ENCODE results near the gene BCOR. TPM values are rescaled to one million over a fixed set of nuclear protein-coding genes. Genes with fewer than 3 reads are reported as not detected.

The BCOR gene
- 10 to 100 TPM; 43.9 to 58.0 TPM for total RNA-seq

- peak; percentile 83 for DNase-seq
- no peaks in the 10 kb centered on the region for H3K27me3 Mint-ChIP-seq
- CTCF ChIA-PET: interaction anchor here (0.9 to 1.4 kb wide), 4 partner anchors 29 to 84 kb away, joined by 3 to 7 read pairs (median 4); no protein-coding TSS in a partner anchor
- peaks cover 6% of the 10 kb centered on the region for H3K36me3 Mint-ChIP-seq
- H3K4me3 Mint-ChIP-seq: peak within 1 kb of the TSS; percentile 82
- no peaks in the 10 kb centered on the region for H3K9me3 Mint-ChIP-seq (ENCODE audit: low read depth)
- peak within 1 kb of the TSS; percentile 86 for H3K27ac Mint-ChIP-seq
- peaks cover 27% of the 10 kb centered on the region for H3K4me1 Mint-ChIP-seq
- peak; percentile 46 for ATAC-seq
These were observed at the start of gene BCOR for GRCh38 chrX:40097504-40098263. Gene BCOR, minus strand, starts transcription at chrX:40097958. Its CDS starts 20,029 bp downstream, at chrX:40077929.

GRCh38 chrX:40147126-40147952, 49.6 kb upstream of the BCOR start:
- no peaks in the 10 kb centered on the region for H3K9me3 Mint-ChIP-seq (ENCODE audit: low read depth)

GRCh38 chrX:40146262-40147125, 48.7 kb upstream of the BCOR start:
- no peaks in the 10 kb centered on the region for H3K36me3 Mint-ChIP-seq
- H3K27me3 Mint-ChIP-seq: peaks cover 4% of the 10 kb centered on the region
- no peak overlapping the region for H3K4me3 Mint-ChIP-seq
- CTCF ChIA-PET: no interaction called here
- DNase-seq (no peak), ATAC-seq (peak; percentile 73)
- H3K9me3 Mint-ChIP-seq (ENCODE audit: low read depth): no peaks in the 10 kb centered on the region
- H3K4me1 Mint-ChIP-seq: peaks cover 1% of the 10 kb centered on the region
- no peak overlapping the region for H3K27ac Mint-ChIP-seq

More at GRCh38 chrX:40147126-40147952, 49.6 kb upstream of the BCOR start:
- DNase-seq (no peak), ATAC-seq (no peak)
- CTCF ChIA-PET: no interaction called here
- no peaks in the 10 kb centered on the region for H3K36me3 Mint-ChIP-seq
- H3K4me1 Mint-ChIP-seq: peaks cover 1% of the 10 kb centered on the region
- peaks cover 4% of the 10 kb centered on the region for H3K27me3 Mint-ChIP-seq
- no peak overlapping the region for H3K27ac Mint-ChIP-seq
- H3K4me3 Mint-ChIP-seq: no peak overlapping the region

GRCh38 chrX:40145923-40146261, 48.1 kb upstream of the BCOR start:
- CTCF ChIA-PET: no interaction called here
- H3K4me3 Mint-ChIP-seq: no peak overlapping the region
- DNase-seq: no peak
- H3K27ac Mint-ChIP-seq: no peak overlapping the region
- H3K4me1 Mint-ChIP-seq: peaks cover 1% of the 10 kb centered on the region
- no peaks in the 10 kb centered on the region for H3K9me3 Mint-ChIP-seq (ENCODE audit: low read depth)
- no peaks in the 10 kb centered on the region for H3K36me3 Mint-ChIP-seq
- peaks cover 4% of the 10 kb centered on the region for H3K27me3 Mint-ChIP-seq
- peak; percentile 27 for ATAC-seq

DNA sequence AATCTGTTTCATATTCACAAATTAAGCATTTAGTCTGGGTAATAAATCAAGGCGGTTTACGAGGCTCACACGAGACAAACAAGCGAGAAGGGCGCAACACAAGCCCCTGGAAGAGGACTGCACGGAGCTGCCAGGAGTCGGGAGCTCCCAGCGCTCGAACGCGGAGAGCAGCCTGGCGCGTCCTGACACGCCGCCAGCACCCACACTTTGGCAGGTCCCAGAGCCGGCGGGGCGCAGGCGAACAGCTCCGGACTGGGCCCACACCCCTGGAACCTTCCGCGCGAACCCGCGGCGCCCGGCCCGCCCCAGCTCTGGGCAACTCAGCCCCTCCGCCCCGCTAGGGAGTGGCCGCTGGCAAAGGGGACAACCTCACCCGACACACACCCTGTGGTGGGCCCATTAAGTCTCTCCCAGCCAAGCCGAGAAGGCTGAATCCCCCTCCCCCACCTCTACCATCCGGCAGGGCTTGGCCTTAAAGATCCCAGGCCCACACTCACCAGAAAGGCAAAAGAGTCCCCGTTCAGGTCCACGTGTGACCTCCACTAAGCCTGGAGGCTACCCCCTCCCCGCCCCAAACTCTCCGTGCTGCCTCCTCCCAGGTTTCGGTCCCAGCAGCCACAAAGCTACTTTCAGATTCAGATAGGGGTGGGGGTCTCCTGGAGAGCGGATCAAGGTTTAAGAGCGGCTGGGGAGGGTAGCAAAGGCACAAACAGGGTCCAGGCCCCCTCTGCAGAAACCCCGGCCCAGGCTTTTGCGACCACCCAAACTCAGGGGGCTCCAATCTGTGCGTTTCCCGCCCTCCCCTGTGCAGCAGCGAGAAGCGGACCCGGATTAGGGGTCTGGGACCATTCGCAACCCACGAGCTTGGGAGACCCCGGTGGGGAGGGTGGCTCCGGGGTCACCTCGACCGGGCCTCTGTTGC, 47.5 kb upstream of the BCOR start:
- no peaks in the 10 kb centered on the region for H3K9me3 Mint-ChIP-seq (ENCODE audit: low read depth)
- no peak overlapping the region for H3K4me3 Mint-ChIP-seq
- CTCF ChIA-PET: no interaction called here
- ATAC-seq (no peak), DNase-seq (no peak)
- H3K4me1 Mint-ChIP-seq: peaks cover 1% of the 10 kb centered on the region
- no peak overlapping the region for H3K27ac Mint-ChIP-seq
- H3K27me3 Mint-ChIP-seq: peaks cover 4% of the 10 kb centered on the region
- no peaks in the 10 kb centered on the region for H3K36me3 Mint-ChIP-seq

- Mint-ChIP-seq H3K27ac (no peak overlapping the region), H3K36me3 (no peaks in the 10 kb centered on the region), H3K4me1 (peaks cover 1% of the 10 kb centered on the region), H3K27me3 (peaks cover 4% of the 10 kb centered on the region), H3K9me3 (ENCODE audit: low read depth) (no peaks in the 10 kb centered on the region), H3K4me3 (no peak overlapping the region)
- CTCF ChIA-PET: no interaction called here
- ATAC-seq: no peak
- no peak for DNase-seq
These were observed 46.8 kb upstream of the BCOR start for GRCh38 chrX:40144576-40144975.

DNA sequence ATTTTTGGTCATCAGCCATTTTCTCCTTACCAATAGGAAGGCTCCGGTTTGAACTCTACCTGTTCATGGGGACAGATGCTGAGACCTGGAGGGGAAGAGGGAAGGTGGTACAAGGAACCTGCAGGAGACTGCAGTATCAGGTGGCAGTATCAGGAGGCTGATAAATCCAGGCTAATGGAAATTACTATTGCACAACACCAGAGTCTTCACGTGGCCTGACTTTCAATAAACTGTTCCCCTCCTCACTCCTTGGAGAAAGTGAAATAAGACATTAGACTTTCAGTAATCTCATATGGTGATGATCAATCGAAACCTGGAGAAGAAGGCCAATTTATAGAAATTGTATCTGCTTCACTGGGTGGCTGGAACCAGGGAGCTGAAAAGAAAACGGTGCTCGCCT, 46.2 kb upstream of the BCOR start:
- Mint-ChIP-seq H3K36me3 (no peaks in the 10 kb centered on the region), H3K27ac (no peak overlapping the region), H3K9me3 (ENCODE audit: low read depth) (no peaks in the 10 kb centered on the region), H3K4me1 (peaks cover 1% of the 10 kb centered on the region), H3K4me3 (no peak overlapping the region), H3K27me3 (peaks cover 4% of the 10 kb centered on the region)
- CTCF ChIA-PET: no interaction called here
- ATAC-seq (no peak), DNase-seq (no peak)

DNA sequence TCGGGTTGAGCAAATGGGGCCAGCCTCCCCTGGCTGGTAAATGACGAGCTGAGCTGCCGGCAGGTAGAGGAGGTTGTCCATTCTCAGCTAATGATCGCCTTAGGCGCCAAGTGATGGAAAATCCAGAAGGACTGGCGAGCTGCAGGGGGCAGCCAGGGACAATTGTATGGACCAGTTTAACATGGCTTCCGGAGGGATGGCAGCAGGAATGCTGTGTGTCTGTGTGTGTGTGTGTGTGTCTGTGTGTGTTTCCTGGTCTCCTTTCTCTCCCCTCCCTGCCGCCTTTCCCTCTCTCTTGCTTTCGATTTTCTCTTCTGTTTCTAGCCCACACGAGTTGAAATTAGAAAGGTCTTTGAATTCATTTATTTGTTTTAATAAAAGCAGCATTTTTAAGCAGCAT, 45.2 kb upstream of the BCOR start:
- no peaks in the 10 kb centered on the region for H3K9me3 Mint-ChIP-seq (ENCODE audit: low read depth)
- no peak overlapping the region for H3K27ac Mint-ChIP-seq
- no peaks in the 10 kb centered on the region for H3K36me3 Mint-ChIP-seq
- no peak overlapping the region for H3K4me3 Mint-ChIP-seq
- H3K27me3 Mint-ChIP-seq: peaks cover 4% of the 10 kb centered on the region
- H3K4me1 Mint-ChIP-seq: no peaks in the 10 kb centered on the region
- CTCF ChIA-PET: no interaction called here
- ATAC-seq: no peak
- DNase-seq: no peak

DNA sequence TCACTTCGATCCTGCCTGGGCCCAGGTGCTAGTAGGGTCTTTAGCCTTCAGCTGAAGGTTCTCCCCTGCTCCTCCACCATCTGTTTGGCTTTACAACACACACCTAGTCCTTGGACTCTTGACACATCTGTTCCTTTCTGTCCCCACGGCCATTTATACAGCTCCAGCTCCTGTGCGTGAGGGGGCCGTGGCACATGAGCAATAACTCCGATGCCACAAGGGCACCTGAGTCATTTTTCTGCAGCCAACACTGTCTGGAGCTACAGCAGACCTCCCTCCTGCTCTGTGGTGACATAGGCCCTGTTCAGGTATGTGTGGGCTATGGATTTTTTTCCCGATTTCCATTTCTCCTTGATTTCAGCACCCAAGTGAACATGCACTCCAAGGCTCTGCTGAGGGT, 44.7 kb upstream of the BCOR start:
- CTCF ChIA-PET: no interaction called here

DNA sequence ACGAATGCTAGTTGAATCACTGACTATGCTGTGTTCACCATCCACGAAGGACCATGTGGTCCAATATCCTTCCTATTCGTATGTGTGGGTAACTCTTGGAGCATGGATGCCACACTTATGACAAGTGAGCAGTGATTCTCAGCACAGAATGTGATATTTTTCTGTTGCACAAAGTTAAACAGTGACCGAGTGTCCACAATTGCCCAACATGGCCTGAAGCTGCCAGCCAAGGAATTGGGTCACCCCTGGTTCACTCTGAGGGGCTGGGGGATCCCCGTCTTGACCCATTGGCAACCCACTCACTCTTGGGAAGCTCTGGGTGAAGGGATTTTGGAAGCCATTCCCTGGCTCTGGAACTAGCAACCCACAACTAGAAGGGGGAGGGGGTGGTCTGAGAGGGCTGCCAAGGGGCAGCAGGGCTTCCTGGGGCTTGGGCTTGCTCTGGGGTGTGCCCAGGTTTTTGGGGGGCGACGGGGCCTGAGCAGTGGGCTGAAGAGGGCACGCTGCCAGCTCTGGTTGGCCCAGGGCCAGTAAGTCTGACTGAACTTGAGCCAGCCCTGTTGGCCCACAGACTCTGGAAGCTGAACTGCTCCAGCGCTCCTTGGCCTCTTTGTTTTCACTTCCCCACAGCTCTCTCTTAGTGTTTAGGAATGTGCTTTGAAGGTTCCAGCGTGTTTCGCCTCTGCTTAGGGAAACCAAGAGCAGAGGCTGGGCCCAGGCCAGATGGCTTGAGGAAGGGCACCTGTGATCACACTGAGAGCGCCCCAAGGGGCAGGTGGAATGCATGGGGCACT, 43.1 kb upstream of the BCOR start:
- no peak overlapping the region for H3K27ac Mint-ChIP-seq
- no peaks in the 10 kb centered on the region for H3K9me3 Mint-ChIP-seq (ENCODE audit: low read depth)
- DNase-seq (no peak), ATAC-seq (no peak)
- CTCF ChIA-PET: no interaction called here
- H3K4me1 Mint-ChIP-seq: no peaks in the 10 kb centered on the region
- H3K36me3 Mint-ChIP-seq: no peaks in the 10 kb centered on the region
- no peaks in the 10 kb centered on the region for H3K27me3 Mint-ChIP-seq
- no peak overlapping the region for H3K4me3 Mint-ChIP-seq

More for the DNA sequence above, 44.7 kb upstream of the BCOR start:
- no peak for DNase-seq
- H3K4me3 Mint-ChIP-seq: no peak overlapping the region
- no peak for ATAC-seq
- no peak overlapping the region for H3K27ac Mint-ChIP-seq
- no peaks in the 10 kb centered on the region for H3K36me3 Mint-ChIP-seq
- peaks cover 4% of the 10 kb centered on the region for H3K27me3 Mint-ChIP-seq
- no peaks in the 10 kb centered on the region for H3K9me3 Mint-ChIP-seq (ENCODE audit: low read depth)
- no peaks in the 10 kb centered on the region for H3K4me1 Mint-ChIP-seq

- CTCF ChIA-PET: no interaction called here
- no peaks in the 10 kb centered on the region for H3K27me3 Mint-ChIP-seq
- DNase-seq: no peak
- peaks cover 2% of the 10 kb centered on the region for H3K36me3 Mint-ChIP-seq
- H3K9me3 Mint-ChIP-seq (ENCODE audit: low read depth): no peaks in the 10 kb centered on the region
- no peak for ATAC-seq
- no peaks in the 10 kb centered on the region for H3K4me1 Mint-ChIP-seq
- H3K27ac Mint-ChIP-seq: no peak overlapping the region
- no peak overlapping the region for H3K4me3 Mint-ChIP-seq
These were observed 35.0 kb upstream of the BCOR start for GRCh38 chrX:40132751-40133150.

- Mint-ChIP-seq H3K27ac (no peak overlapping the region), H3K4me1 (peaks cover 6% of the 10 kb centered on the region)
These were observed 34.0 kb upstream of the BCOR start for GRCh38 chrX:40131654-40132337.

More at GRCh38 chrX:40131654-40132337, 34.0 kb upstream of the BCOR start:
- DNase-seq (no peak), ATAC-seq (no peak)
- no peak overlapping the region for H3K4me3 Mint-ChIP-seq
- H3K27me3 Mint-ChIP-seq: no peaks in the 10 kb centered on the region
- no peaks in the 10 kb centered on the region for H3K9me3 Mint-ChIP-seq (ENCODE audit: low read depth)
- peaks cover 2% of the 10 kb centered on the region for H3K36me3 Mint-ChIP-seq
- CTCF ChIA-PET: no interaction called here
